Body of pancreas (tissue), 4 donors: ENCODE measurements around the gene PPP1R2B. TPM values are rescaled to one million over a fixed set of nuclear protein-coding genes. Genes with fewer than 3 reads are reported as not detected.
"Not testable (repeated sequence)": the region's sequence is repeated elsewhere in the genome, so short reads cannot be mapped to it uniquely, and the experiment has no call there.

ENCODE experiments used
- ATAC-seq: fragments of 150-250 bp; one replicate; pipeline ENCODE4 v1.9.1; 2016
- DNase-seq, 4 donors: peaks; one replicate each; pipeline ENCODE4 v3.0.0-alpha.2; 2019
- H3K27ac ChIP-seq, 4 donors: fragments of 200-600 bp; sonication (generic); 1 replicate in 3 of 4; 2 replicates in 1 of 4; pipeline versions ENCODE4 v1.5.1 to v1.6.1; 2016 to 2019; ENCODE audit warnings: mild to moderate bottlenecking in 1 of 4, mixed read lengths in 1 of 4, moderate library complexity in 1 of 4
- H3K27me3 ChIP-seq, 2 donors: fragments of 200-600 bp; sonication (generic); one replicate each; pipeline ENCODE4 v1.6.0; 2016; ENCODE audit warnings: mild to moderate bottlenecking in 1 of 2
- H3K36me3 ChIP-seq, 2 donors: fragments of 200-600 bp; sonication (generic); replicated peaks in 1 of 2; 2 replicates each; pipeline ENCODE4 v1.5.1; 2016; ENCODE audit warnings: low read depth in 2 of 2; ENCODE audit not compliant: insufficient read depth in 1 of 2
- H3K4me1 ChIP-seq: fragments of 200-600 bp; sonication (generic); one replicate; pipeline ENCODE4 v1.6.0; 2016
- H3K4me3 ChIP-seq, 2 donors: fragments of 200-600 bp; sonication (generic); 1 replicate in 1 of 2; 2 replicates in 1 of 2; pipeline ENCODE4 v1.5.1; 2016 to 2019
- H3K9me3 ChIP-seq, 3 donors: fragments of 200-600 bp; sonication (generic); 1 replicate in 2 of 3; 2 replicates in 1 of 3; pipeline ENCODE4 v1.5.1; 2016
- POLR2A ChIP-seq, 3 donors: fragments of 450-650 bp; IDR thresholded peaks; one replicate each; pipeline ENCODE4 v1.6.1; 2016; ENCODE audit warnings: antibody characterized with exemption in 3 of 3, mild to moderate bottlenecking in 2 of 3
- WGBS, 2 donors: methylation state at CpG; one replicate each; pipeline ENCODE4 v1.1.5; 2017; 5-methylcytosine and 5-hydroxymethylcytosine counted together
- intact Hi-C: fragments of 100-400 bp; cut with DNase I; formaldehyde crosslinking; loops from one replicate; pipeline ENCODE4 v1.15.1; 2023
- total RNA-seq, 2 donors: library from RNA; depleted of rRNA; stranded (reverse); fragments of >200 nt; gene quantifications; one replicate each; pipeline ENCODE4 v1.1.0, GENCODE V29; 2016
- TF ChIP-seq, protein P1 (sequence below), 7 experiments: fragments of 450-650 bp in 4 of 7; fragments of 200-600 bp in 3 of 7; sonication (generic) in 3 of 7; IDR thresholded peaks; one replicate each; pipeline ENCODE4 v1.5.1; 2016 to 2019; ENCODE audit warnings: antibody characterized with exemption in 7 of 7

The PPP1R2B gene
- total RNA-seq, 2 donors from 2014 or later, result not detected

DNA sequence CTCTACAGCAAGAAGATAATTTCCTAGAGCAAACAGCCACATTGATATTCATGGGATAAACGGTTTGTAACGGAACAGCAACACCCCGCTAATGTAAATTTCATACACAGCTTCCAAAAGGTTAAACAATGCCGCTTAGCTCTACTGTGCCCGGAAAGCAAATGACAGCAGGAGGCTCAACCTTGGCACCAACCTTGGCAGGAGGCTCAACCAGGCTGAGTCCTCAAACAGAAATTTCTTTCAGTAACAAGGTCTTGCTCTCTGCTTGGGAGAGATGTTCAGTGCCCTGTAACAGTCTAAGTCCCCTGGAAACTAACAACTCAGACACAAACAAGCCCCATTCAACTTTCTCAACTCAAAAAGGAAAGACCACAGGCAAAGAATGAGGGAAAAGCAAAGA, 11.1 kb upstream of the PPP1R2B start:
- no peak overlapping the region for H3K4me3 ChIP-seq
- TF ChIP-seq, protein P1, sequence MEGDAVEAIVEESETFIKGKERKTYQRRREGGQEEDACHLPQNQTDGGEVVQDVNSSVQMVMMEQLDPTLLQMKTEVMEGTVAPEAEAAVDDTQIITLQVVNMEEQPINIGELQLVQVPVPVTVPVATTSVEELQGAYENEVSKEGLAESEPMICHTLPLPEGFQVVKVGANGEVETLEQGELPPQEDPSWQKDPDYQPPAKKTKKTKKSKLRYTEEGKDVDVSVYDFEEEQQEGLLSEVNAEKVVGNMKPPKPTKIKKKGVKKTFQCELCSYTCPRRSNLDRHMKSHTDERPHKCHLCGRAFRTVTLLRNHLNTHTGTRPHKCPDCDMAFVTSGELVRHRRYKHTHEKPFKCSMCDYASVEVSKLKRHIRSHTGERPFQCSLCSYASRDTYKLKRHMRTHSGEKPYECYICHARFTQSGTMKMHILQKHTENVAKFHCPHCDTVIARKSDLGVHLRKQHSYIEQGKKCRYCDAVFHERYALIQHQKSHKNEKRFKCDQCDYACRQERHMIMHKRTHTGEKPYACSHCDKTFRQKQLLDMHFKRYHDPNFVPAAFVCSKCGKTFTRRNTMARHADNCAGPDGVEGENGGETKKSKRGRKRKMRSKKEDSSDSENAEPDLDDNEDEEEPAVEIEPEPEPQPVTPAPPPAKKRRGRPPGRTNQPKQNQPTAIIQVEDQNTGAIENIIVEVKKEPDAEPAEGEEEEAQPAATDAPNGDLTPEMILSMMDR (IDR thresholded peaks at IDR 0.05), result no peak
- no peak for TF ChIP-seq POLR2A (IDR thresholded peaks at IDR 0.05)
- intact Hi-C loops, result no loop called here
- H3K27me3 ChIP-seq, result no peaks in the 10 kb centered on the region
- no peaks in the 10 kb centered on the region for H3K4me1 ChIP-seq
- no peak overlapping the region for H3K27ac ChIP-seq
- ATAC-seq (no peak), DNase-seq (no peak)
- H3K9me3 ChIP-seq, result no peaks in the 10 kb centered on the region
- WGBS, 2 donors, result 38 to 41% methylated on average over 5 of the region's 5 CpGs
- no peaks in the 10 kb centered on the region for H3K36me3 ChIP-seq

DNA sequence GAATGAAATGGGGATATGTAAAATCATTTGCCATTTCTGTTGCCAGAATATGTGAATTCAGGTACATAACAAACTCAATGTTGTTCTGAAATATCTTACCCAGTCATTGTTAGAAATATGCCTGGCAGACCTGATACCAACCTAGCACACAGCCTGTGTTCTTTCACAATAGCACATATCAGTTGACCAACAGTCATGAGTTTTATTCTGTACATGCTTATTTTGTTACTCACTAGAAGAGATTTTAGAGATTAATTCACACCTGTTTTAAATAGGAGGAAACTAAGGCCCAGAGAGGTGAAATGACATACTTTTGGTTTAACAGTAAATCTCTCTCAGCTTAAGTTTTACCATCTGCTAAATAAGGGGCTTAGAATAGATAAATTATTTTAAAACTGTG, 8.4 kb upstream of the PPP1R2B start:
- no peak overlapping the region for H3K4me3 ChIP-seq
- H3K27ac ChIP-seq, result no peak overlapping the region
- DNase-seq, result no peak
- intact Hi-C loops, result no loop called here
- no peaks in the 10 kb centered on the region for H3K4me1 ChIP-seq
- TF ChIP-seq POLR2A (IDR thresholded peaks at IDR 0.05), result no peak
- TF ChIP-seq, protein P1 (IDR thresholded peaks at IDR 0.05), result no peak
- ATAC-seq, result no peak
- H3K27me3 ChIP-seq, result no peaks in the 10 kb centered on the region
- H3K9me3 ChIP-seq, result no peaks in the 10 kb centered on the region
- no peaks in the 10 kb centered on the region for H3K36me3 ChIP-seq

DNA sequence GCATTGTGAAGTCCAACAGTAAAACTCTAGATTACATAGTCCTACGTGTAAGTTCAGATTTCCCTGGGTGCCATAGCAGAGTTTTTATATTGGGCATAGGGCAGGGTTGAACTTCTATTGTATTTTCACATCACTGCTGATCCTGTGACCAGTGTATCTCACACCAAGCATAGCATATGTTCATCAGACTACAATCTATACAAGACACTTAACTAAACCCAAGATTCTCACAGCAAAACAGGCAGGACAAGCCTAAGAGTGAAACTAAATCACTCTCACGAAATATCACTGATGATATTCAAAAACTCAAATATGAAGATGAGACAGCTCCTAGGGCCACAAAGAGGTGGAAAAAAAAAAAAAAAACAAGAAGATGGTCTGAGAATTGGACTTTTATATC, 3.2 kb upstream of the PPP1R2B start:
- H3K4me3 ChIP-seq, result no peak overlapping the region
- no peak for TF ChIP-seq POLR2A (IDR thresholded peaks at IDR 0.05)
- TF ChIP-seq, protein P1 (IDR thresholded peaks at IDR 0.05), result no peak
- no peak overlapping the region for H3K27ac ChIP-seq
- ATAC-seq, result no peak
- 59 to 60% methylated on average over 2 of the region's 2 CpGs for WGBS, 2 donors
- no peaks in the 10 kb centered on the region for H3K4me1 ChIP-seq
- DNase-seq, result no peak
- H3K9me3 ChIP-seq, result peaks cover 0 to 5% (median 0%) of the 10 kb centered on the region in 3 donors
- H3K27me3 ChIP-seq, result no peaks in the 10 kb centered on the region
- no peaks in the 10 kb centered on the region for H3K36me3 ChIP-seq
- intact Hi-C loops, result no loop called here

DNA sequence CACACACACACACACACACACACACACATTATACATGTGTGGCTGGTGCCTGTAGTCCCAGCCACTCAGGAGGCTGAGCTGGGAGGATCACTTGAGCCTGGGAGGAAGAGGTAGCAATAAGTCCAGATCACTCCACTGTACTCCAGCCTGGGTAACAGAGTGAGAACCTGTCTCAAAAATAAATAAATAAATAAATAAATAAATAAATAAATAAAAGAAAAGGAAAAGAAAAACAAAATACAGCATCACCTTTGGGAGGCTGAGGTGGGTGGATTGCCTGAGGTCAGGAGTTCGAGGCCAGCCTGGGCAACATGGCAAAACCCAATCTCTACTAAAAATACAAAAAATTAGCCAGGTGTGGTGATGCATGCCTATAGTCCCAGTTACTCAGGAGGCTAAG, 1.6 kb upstream of the PPP1R2B start:
- H3K27me3 ChIP-seq, DNase-seq, H3K9me3 ChIP-seq, H3K4me3 ChIP-seq, ATAC-seq, H3K4me1 ChIP-seq, H3K27ac ChIP-seq, H3K36me3 ChIP-seq, intact Hi-C loops: not testable (repeated sequence)
- WGBS, 2 donors, result 71 to 100% methylated on average over 1 of the region's 1 CpG

DNA sequence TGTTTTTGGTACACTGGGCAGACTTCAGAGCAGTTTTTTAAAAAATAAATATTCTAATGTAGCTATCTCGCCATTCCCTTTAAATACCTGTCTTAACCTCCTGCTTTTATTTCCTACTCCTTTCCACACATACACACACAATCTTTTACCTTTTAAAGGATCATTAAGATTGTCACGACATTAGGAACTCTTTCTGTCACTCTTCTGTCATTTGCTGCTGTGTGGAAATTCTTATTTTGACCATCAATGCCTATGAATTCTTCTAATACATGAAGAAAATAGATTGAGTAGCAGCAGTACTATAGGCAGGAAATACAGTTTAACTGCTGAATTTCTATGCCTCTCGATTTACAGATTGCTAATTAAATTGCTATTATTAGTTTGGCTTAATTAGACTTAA, 1.8 kb downstream of the PPP1R2B start:
- Histone ChIP-seq H3K4me1 (no peaks in the 10 kb centered on the region), H3K27me3 (no peaks in the 10 kb centered on the region), H3K36me3 (no peaks in the 10 kb centered on the region), H3K4me3 (no peak overlapping the region), H3K27ac (no peak overlapping the region), H3K9me3 (peaks cover 0 to 5% (median 0%) of the 10 kb centered on the region in 3 donors)
- ATAC-seq (no peak), DNase-seq (no peak)
- 40 to 43% methylated on average over 3 of the region's 3 CpGs for WGBS, 2 donors
- TF ChIP-seq POLR2A (IDR thresholded peaks at IDR 0.05), result no peak
- TF ChIP-seq, protein P1 (IDR thresholded peaks at IDR 0.05), result no peak
- intact Hi-C loops, result no loop called here

DNA sequence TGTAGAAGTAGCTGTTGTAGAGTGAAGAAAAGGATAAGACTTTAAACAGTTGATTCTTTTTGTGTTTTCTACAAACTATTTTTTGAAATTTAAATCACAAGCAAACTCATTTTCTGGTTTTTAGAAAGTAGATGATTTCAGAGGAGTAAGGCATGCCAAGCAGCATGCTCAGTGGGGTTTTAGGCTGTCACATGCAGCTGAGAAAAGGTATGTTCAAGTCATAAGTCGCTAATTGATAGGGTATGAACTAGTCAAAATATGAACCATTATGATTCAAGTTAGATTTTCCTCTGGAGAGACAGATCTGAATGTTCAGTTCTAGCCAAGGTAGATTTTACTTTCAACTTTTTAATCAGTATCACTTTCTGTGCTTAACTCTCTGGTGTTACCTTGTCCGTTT, 3.0 kb downstream of the PPP1R2B start:
- H3K4me1 ChIP-seq, H3K36me3 ChIP-seq, H3K9me3 ChIP-seq, ATAC-seq, DNase-seq, H3K4me3 ChIP-seq, H3K27ac ChIP-seq, intact Hi-C loops, H3K27me3 ChIP-seq: not testable (repeated sequence)
- WGBS, 2 donors, result 46 to 62% methylated on average over 2 of the region's 2 CpGs
